ENCODE data around the gene GEMIN8. TPM values are rescaled to one million over a fixed set of nuclear protein-coding genes. Genes with fewer than 3 reads are reported as not detected.

Gene GEMIN8
- total and polyA plus RNA-seq, 2 of the 8 experiments (the other 6 are each of a cell fraction or from before 2014, with no cell fraction given), result 18.2 to 31.4 TPM

DNA sequence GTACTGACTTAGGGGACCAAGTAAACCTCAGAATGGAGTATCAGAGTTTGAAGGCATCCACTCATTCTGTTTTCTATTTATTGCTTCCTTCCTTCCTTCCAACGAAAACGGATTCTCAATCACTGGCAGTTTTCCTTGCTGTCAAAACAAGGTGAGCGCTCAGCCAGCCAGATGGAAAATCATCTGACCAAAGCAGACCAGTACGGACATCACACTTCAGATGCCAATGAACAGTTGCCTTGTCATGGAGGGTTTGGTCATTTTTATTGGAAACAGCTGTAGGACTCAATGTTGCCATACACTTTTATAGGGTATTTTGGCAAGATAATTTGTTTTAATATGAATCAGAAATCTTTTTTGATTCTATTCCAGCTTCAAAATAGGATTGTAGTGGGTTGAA lies 16.6 kb downstream of the GEMIN8 start (continued):
- TF ChIP-seq, protein P1, sequence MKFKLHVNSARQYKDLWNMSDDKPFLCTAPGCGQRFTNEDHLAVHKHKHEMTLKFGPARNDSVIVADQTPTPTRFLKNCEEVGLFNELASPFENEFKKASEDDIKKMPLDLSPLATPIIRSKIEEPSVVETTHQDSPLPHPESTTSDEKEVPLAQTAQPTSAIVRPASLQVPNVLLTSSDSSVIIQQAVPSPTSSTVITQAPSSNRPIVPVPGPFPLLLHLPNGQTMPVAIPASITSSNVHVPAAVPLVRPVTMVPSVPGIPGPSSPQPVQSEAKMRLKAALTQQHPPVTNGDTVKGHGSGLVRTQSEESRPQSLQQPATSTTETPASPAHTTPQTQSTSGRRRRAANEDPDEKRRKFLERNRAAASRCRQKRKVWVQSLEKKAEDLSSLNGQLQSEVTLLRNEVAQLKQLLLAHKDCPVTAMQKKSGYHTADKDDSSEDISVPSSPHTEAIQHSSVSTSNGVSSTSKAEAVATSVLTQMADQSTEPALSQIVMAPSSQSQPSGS (IDR thresholded peaks at IDR 0.05; ENCODE audit: low read length), result no peak
- no peak for TF ChIP-seq POLR2A (IDR thresholded peaks at IDR 0.05; ENCODE audit: control extremely low read depth in 1 of 2, low read depth in 2 of 2, low read length in 2 of 2)
- no peak for TF ChIP-seq SRF (IDR thresholded peaks at IDR 0.05; ENCODE audit: low read depth, low read length)
- no peak for TF ChIP-seq POU5F1 (IDR thresholded peaks at IDR 0.05; ENCODE audit: low read depth, low read length)

Measured in H1 (cell line).